PC-3 (cell line): ENCODE measurements around the gene PCMT1.

ENCODE experiments used
- EZH2 ChIP-seq: fragments of 300-600 bp; sonication (generic); IDR thresholded peaks from one replicate; pipeline ENCODE4 v1.6.1; 2017; ENCODE audit warnings: antibody characterized with exemption, mild to moderate bottlenecking, low read length; ENCODE audit not compliant: unreplicated experiment
- EZH2phosphoT487 ChIP-seq: fragments of 300-600 bp; sonication (generic); IDR thresholded peaks from 2 replicates; pipeline ENCODE4 v1.6.1; 2018; ENCODE audit warnings: mild to moderate bottlenecking, antibody characterized with exemption, low read length, borderline replicate concordance
- TF ChIP-seq, protein P1 (sequence below): fragments of 300-600 bp; sonication (generic); conservative IDR thresholded peaks from 2 replicates; pipeline ENCODE4 v1.5.1; 2017; ENCODE audit warnings: antibody characterized with exemption, low read depth, mild to moderate bottlenecking, low read length

DNA sequence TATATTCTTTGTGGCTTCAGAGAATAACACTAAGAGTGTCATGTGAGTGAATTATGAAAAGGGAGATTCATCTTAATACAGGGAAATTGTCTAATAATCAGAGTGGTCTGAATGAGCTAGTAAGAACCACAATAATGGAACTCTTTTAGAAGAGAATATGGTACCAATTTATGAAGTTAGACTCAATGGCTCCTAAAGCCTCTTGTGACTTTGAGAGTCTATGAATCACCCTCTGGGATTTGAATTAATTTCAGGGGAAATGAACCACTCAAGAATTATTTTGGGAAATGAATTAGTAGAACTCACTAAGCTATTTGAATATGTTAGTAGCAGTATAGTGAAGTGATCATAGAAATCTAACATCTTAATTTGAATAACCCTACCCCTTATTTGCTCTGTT is 14.3 kb downstream of the PCMT1 start:
- TF ChIP-seq, protein P1, sequence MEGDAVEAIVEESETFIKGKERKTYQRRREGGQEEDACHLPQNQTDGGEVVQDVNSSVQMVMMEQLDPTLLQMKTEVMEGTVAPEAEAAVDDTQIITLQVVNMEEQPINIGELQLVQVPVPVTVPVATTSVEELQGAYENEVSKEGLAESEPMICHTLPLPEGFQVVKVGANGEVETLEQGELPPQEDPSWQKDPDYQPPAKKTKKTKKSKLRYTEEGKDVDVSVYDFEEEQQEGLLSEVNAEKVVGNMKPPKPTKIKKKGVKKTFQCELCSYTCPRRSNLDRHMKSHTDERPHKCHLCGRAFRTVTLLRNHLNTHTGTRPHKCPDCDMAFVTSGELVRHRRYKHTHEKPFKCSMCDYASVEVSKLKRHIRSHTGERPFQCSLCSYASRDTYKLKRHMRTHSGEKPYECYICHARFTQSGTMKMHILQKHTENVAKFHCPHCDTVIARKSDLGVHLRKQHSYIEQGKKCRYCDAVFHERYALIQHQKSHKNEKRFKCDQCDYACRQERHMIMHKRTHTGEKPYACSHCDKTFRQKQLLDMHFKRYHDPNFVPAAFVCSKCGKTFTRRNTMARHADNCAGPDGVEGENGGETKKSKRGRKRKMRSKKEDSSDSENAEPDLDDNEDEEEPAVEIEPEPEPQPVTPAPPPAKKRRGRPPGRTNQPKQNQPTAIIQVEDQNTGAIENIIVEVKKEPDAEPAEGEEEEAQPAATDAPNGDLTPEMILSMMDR, result no peak
- TF ChIP-seq EZH2 (no peak), EZH2phosphoT487 (no peak)
